Measurements from ENCODE around the gene LZTFL1. TPM values are rescaled to one million over a fixed set of nuclear protein-coding genes. Genes with fewer than 3 reads are reported as not detected.

The LZTFL1 gene
- total RNA-seq, 1 experiment from 2014 or later: 21.0 TPM

GRCh38 chr3:45775571-45776300, 66.2 kb downstream of the LZTFL1 start:
- RAD21 ChIA-PET (ENCODE audit: low non-redundant PET in 1 of 2, low total read pairs in 2 of 2, uncharacterized antibody in 2 of 2, unreplicated experiment in 2 of 2): no interaction called here
- CTCF ChIA-PET: no interaction called here

GRCh38 chr3:45774581-45775521, 67.1 kb downstream of the LZTFL1 start:
- no TSS peak for BruUV-seq (replicated peaks)
- RAD21 ChIA-PET (ENCODE audit: low non-redundant PET in 1 of 2, low total read pairs in 2 of 2, uncharacterized antibody in 2 of 2, unreplicated experiment in 2 of 2): no interaction called here
- no peak for ATAC-seq
- CTCF ChIA-PET: no interaction called here
- no peaks in the 10 kb centered on the region for H4K20me1 ChIP-seq (ENCODE audit: insufficient read depth)
- no peaks in the 10 kb centered on the region for H3K36me3 ChIP-seq (ENCODE audit: control insufficient read depth in 1 of 2, insufficient read depth in 2 of 2, low read length in 2 of 2)
- H3K27me3 ChIP-seq (ENCODE audit: insufficient read depth, low read length): no peaks in the 10 kb centered on the region
- no peak overlapping the region for H3K4me2 ChIP-seq (ENCODE audit: low read length)
- no peak overlapping the region for H3K4me3 ChIP-seq (replicated peaks in 1 of 2; ENCODE audit: low read depth in 1 of 2, low read length in 2 of 2)
- no peak for DNase-seq (ENCODE audit: low read depth, low spot score)
- peaks cover 9 to 12% of the 10 kb centered on the region in 2 experiments; a peak in 3 of 4 replicates for H3K4me1 ChIP-seq (ENCODE audit: control insufficient read depth in 1 of 2, insufficient read depth in 2 of 2, low read length in 2 of 2)
- intact Hi-C loops (cut with micrococcal nuclease): no loop called here
- H3K27ac ChIP-seq (ENCODE audit: low read depth, low read length): no peak overlapping the region
- H3K9ac ChIP-seq (ENCODE audit: low read length): no peak overlapping the region
- no peaks in the 10 kb centered on the region for H3K79me2 ChIP-seq (ENCODE audit: insufficient read depth, low read length)
- H3K9me2 ChIP-seq (ENCODE audit: insufficient read depth): no peaks in the 10 kb centered on the region
- no peaks in the 10 kb centered on the region for H3K9me3 ChIP-seq (ENCODE audit: control insufficient read depth in 1 of 2, insufficient read depth in 1 of 2, low read depth in 1 of 2, low read length in 2 of 2)
- TF ChIP-seq SP1 (IDR thresholded peaks at IDR 0.05; ENCODE audit: low read depth): no peak
- no peak for TF ChIP-seq FOSL1 (IDR thresholded peaks at IDR 0.05; ENCODE audit: low read depth)
- no peak for TF ChIP-seq ELF1 (IDR thresholded peaks at IDR 0.05; ENCODE audit: borderline replicate concordance, low read depth)
- no peak for TF ChIP-seq EGR1 (IDR thresholded peaks at IDR 0.05; ENCODE audit: low read depth)
- POLR2A ChIA-PET: no interaction called here
- H2AFZ ChIP-seq (ENCODE audit: low read depth, low read length, poor library complexity, severe bottlenecking): no peak overlapping the region

More at GRCh38 chr3:45775571-45776300, 66.2 kb downstream of the LZTFL1 start:
- H4K20me1 ChIP-seq (ENCODE audit: insufficient read depth): no peaks in the 10 kb centered on the region
- no peak for DNase-seq (ENCODE audit: low read depth, low spot score)
- H3K9me2 ChIP-seq (ENCODE audit: insufficient read depth): no peaks in the 10 kb centered on the region
- ATAC-seq: no peak
- no peak overlapping the region for H3K9ac ChIP-seq (ENCODE audit: low read length)
- no peaks in the 10 kb centered on the region for H3K79me2 ChIP-seq (ENCODE audit: insufficient read depth, low read length)
- no peak overlapping the region for H2AFZ ChIP-seq (ENCODE audit: low read depth, low read length, poor library complexity, severe bottlenecking)
- no peak overlapping the region for H3K4me3 ChIP-seq (replicated peaks in 1 of 2; ENCODE audit: low read depth in 1 of 2, low read length in 2 of 2)
- POLR2A ChIA-PET: no interaction called here
- no peak overlapping the region for H3K27ac ChIP-seq (ENCODE audit: low read depth, low read length)
- BruUV-seq (replicated peaks): no TSS peak
- H3K36me3 ChIP-seq (ENCODE audit: control insufficient read depth in 1 of 2, insufficient read depth in 2 of 2, low read length in 2 of 2): no peaks in the 10 kb centered on the region
- no peaks in the 10 kb centered on the region for H3K27me3 ChIP-seq (ENCODE audit: insufficient read depth, low read length)
- H3K9me3 ChIP-seq (ENCODE audit: control insufficient read depth in 1 of 2, insufficient read depth in 1 of 2, low read depth in 1 of 2, low read length in 2 of 2): no peaks in the 10 kb centered on the region
- H3K4me2 ChIP-seq (ENCODE audit: low read length): no peak overlapping the region
- TF ChIP-seq SIN3A (IDR thresholded peaks at IDR 0.05; ENCODE audit: low read depth): no peak
- no peak for TF ChIP-seq ELF1 (IDR thresholded peaks at IDR 0.05; ENCODE audit: borderline replicate concordance, low read depth)
- TF ChIP-seq ZFX (IDR thresholded peaks at IDR 0.05): no peak
- no peak for TF ChIP-seq SP1 (IDR thresholded peaks at IDR 0.05; ENCODE audit: low read depth)
- TF ChIP-seq JUND (IDR thresholded peaks at IDR 0.05): no peak
- intact Hi-C loops (cut with micrococcal nuclease): no loop called here
- H3K4me1 ChIP-seq (ENCODE audit: control insufficient read depth in 1 of 2, insufficient read depth in 2 of 2, low read length in 2 of 2): peaks cover 9 to 12% of the 10 kb centered on the region in 2 experiments; a peak in 3 of 4 replicates
